Measurements from ENCODE around the gene CILP2.

Gene CILP2

DNA sequence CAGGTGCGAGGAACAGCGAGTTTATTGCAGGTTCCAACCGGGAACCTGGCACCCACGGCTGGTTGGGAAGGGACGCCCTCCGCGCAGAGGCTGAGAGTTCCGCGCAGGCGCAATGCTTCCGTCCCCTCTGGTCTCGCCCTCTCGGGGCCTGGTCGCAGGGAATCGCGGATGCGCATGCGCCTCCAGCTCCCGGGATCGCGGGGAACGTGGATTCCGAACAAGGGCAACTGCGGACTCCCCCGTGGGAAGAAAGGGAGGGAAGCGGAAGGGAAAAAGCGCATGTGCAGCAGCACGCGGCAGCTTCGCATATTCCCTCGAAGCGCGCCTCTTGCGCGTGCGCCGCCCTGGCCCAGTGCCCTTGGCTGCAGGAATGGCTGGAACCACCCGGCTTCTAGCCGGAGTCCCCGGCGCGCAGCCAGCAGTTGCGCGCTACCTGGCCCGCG lies 23.8 kb upstream of the CILP2 start:
- H3K9ac ChIP-seq, result no peak overlapping the region

DNA sequence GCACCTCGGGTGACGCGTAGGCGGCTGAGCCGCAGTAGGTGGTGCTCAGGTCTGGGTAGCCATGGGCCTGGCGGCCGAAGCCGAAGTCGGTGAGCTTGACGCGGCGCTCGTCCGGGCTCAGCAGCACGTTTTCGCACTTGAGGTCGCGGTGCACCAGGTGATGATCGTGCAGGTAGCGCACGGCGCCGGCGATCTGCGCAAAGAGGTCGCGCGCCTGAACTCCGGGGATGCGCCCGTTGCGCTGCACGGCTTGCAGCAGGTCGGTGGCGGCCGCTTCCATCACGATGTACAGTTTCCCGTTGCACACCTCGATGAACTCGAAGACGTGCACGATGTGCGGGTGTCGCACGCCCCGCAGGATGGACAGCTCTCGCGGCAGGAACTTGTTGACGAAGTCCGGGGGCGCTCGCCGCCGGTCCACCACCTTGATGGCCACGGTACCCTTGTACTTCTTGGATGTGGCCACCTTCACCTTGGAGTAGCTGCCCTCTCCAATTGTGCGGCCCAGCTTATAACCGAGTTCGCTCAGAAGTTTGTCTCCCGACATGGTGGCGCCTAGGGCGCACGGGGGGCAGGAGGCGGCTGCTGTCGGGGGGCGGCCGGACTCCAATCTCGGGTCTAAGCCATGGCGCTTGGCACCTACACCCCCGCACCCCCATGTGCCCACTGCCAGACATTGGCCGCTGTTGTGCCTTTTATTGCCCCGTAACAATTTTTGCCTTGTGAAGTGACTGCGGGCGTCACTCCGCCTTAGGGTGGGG lies 23.0 kb upstream of the CILP2 start, which contains the start of gene TSSK6:
TSS of gene TSSK6 (minus strand) at position 668 of the 761 bp plus-strand sequence. CDS start at position 547, 121 bp downstream.
- Histone ChIP-seq H3K4me2 (peak within 1 kb of the TSS; percentile 87 to 99 (median 95)), H3K27me3 (no peaks in the 10 kb centered on the region), H4K20me1 (peaks cover 7 to 34% (median 16%) of the 10 kb centered on the region in 11 experiments; a peak in 16 of 22 replicates), H3K27ac (peak within 1 kb of the TSS; percentile 84 to 92 (median 90)), H3K4me1 (peaks cover 25 to 41% (median 33%) of the 10 kb centered on the region in 10 experiments), H3K36me3 (peaks cover 11 to 40% (median 23%) of the 10 kb centered on the region in 11 experiments), H3K9me3 (replicated peaks in 1 of 11) (no peaks in the 10 kb centered on the region), H3K9ac (peak within 1 kb of the TSS; percentile 84 to 94 (median 89)), H3K4me3 (peak within 1 kb of the TSS; percentile 72 to 98 (median 88))
- no peak for TF ChIP-seq Cebpa-rat (IDR thresholded peaks at IDR 0.05)

More for the DNA sequence above, 23.8 kb upstream of the CILP2 start:
- H3K9me3 ChIP-seq (replicated peaks in 1 of 11), result no peaks in the 10 kb centered on the region
- H3K4me1 ChIP-seq, result peaks cover 25 to 35% (median 28%) of the 10 kb centered on the region in 10 experiments
- no peak overlapping the region for H3K4me2 ChIP-seq
- peaks cover 3 to 39% (median 15%) of the 10 kb centered on the region in 11 experiments; a peak in 20 of 22 replicates for H3K36me3 ChIP-seq
- no peaks in the 10 kb centered on the region for H3K27me3 ChIP-seq
- no peak for TF ChIP-seq Cebpa-rat (IDR thresholded peaks at IDR 0.05)
- peaks cover 3 to 31% (median 11%) of the 10 kb centered on the region in 11 experiments; a peak in 16 of 22 replicates for H4K20me1 ChIP-seq
- H3K27ac ChIP-seq, result no peak overlapping the region
- no peak overlapping the region for H3K4me3 ChIP-seq

DNA sequence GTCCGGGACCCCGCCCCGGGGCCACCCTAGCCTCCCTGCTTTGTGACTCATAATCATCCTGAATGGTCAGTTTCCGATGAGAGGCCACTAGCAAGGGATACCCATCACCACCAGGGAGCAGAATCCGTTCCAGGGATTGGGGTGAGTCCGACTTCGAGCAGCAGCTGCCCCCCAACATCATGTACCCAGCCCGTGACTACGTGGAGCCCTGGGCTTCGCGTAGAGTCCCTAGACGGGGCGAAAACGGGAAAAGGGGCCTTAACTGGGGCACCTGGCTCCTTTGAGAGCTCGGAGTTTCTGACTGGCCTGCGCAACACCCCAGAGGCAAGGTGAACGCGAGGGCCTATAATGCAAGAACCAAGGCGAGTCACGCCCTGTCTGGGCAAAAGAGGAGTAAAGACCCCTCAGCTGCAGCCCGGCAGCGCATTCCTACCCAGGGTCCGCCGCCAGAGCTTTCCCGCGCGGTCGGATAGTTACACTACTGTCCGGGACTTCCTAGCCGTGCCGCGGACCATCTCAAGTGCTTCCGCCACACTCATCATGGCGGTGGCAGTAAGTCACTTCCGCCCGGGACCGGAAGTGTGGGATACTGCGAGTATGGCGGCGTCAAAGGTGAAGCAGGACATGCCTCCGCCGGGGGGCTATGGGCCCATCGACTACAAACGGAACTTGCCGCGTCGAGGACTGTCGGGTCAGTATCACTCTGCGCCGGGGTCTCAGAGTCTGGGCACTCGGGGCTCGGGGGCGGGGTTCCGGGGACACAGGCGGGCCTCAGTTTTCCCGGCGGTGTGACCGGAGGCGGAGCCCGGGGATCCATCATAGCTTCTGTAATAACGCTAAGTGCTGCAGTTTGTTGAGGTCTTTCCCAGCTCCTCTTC lies 22.2 kb upstream of the CILP2 start, which contains the start of gene NDUFA13:
TSS of gene NDUFA13 (plus strand) at position 584 of the 878 bp plus-strand sequence. CDS start at position 598, 14 bp downstream.
- Histone ChIP-seq H3K36me3 (peaks cover 19 to 49% (median 31%) of the 10 kb centered on the region in 11 experiments), H3K27ac (peak within 1 kb of the TSS; percentile 84 to 92 (median 90)), H4K20me1 (peaks cover 10 to 42% (median 22%) of the 10 kb centered on the region in 11 experiments; a peak in 16 of 22 replicates), H3K27me3 (no peaks in the 10 kb centered on the region), H3K4me1 (peaks cover 25 to 50% (median 36%) of the 10 kb centered on the region in 10 experiments), H3K9me3 (replicated peaks in 1 of 11) (no peaks in the 10 kb centered on the region), H3K4me3 (peak within 1 kb of the TSS; percentile 72 to 98 (median 88)), H3K9ac (peak within 1 kb of the TSS; percentile 84 to 94 (median 89)), H3K4me2 (peak within 1 kb of the TSS; percentile 87 to 99 (median 95))
- no peak for TF ChIP-seq Cebpa-rat (IDR thresholded peaks at IDR 0.05)

DNA sequence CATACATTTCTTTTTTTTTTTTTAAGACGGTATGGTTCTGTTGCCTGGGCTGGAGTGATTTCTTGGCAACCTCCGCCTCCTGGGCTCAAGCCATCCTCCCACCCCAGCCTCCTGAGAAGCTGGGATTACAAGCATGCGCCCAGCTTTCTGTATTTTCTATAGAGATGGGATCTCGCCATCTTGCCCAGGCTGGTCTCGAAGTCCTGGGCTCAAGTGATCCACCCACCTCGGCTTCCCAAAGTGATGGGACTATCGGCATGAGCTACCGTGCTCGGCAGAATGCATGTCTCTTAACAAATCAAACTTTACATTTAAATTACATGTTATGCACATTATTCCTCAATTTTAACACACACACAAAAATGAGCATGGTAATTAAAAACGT lies 20.8 kb upstream of the CILP2 start:
- Histone ChIP-seq H3K9ac (peak overlapping the region; percentile 84 to 94 (median 89); a peak in 21 of 22 replicates), H3K4me2 (peak overlapping the region; percentile 78 to 99 (median 92))

DNA sequence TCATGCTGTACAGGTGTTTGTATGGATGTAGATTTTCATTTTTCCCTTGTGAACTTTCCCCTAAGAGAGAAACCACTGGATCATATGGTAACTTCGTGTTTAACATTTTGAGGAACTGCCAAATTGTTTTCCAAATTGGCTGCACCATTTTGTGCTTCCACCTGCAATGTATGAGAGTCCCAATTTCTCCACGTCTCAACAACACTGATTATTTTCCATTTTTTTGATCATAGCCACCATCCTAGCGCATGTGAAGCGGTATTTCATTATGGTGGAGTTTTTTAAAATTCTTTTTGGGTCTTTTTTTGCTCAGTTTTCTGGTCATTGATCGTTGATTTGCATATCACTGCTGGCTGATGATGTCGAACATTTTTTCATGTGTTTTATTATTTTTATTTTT lies 17.1 kb upstream of the CILP2 start:
- peak overlapping the region in 2 of 11 experiments; percentile 37 to 43; a peak in 3 of 22 replicates for H3K4me2 ChIP-seq
- no peaks in the 10 kb centered on the region for H3K27me3 ChIP-seq
- no peak for TF ChIP-seq Cebpa-rat (IDR thresholded peaks at IDR 0.05)
- H3K36me3 ChIP-seq, result peaks cover 33 to 83% (median 68%) of the 10 kb centered on the region in 11 experiments
- H3K27ac ChIP-seq, result no peak overlapping the region
- no peaks in the 10 kb centered on the region for H3K9me3 ChIP-seq (replicated peaks in 1 of 11)
- no peak overlapping the region for H3K9ac ChIP-seq
- H4K20me1 ChIP-seq, result peaks cover 48 to 91% (median 71%) of the 10 kb centered on the region in 11 experiments
- peaks cover 54 to 85% (median 64%) of the 10 kb centered on the region in 10 experiments for H3K4me1 ChIP-seq
- no peak overlapping the region for H3K4me3 ChIP-seq

More for the DNA sequence above, 20.8 kb upstream of the CILP2 start:
- peak overlapping the region in 10 of 11 experiments; percentile 84 to 92 (median 90); a peak in 15 of 22 replicates for H3K27ac ChIP-seq
- H3K27me3 ChIP-seq, result no peaks in the 10 kb centered on the region
- H3K36me3 ChIP-seq, result peaks cover 19 to 61% (median 42%) of the 10 kb centered on the region in 11 experiments
- peak overlapping the region; percentile 72 to 98 (median 88) for H3K4me3 ChIP-seq
- peaks cover 25 to 56% (median 36%) of the 10 kb centered on the region in 10 experiments for H3K4me1 ChIP-seq
- no peaks in the 10 kb centered on the region for H3K9me3 ChIP-seq (replicated peaks in 1 of 11)
- H4K20me1 ChIP-seq, result peaks cover 16 to 53% (median 33%) of the 10 kb centered on the region in 11 experiments; a peak in 16 of 22 replicates
- TF ChIP-seq Cebpa-rat (IDR thresholded peaks at IDR 0.05), result no peak

DNA sequence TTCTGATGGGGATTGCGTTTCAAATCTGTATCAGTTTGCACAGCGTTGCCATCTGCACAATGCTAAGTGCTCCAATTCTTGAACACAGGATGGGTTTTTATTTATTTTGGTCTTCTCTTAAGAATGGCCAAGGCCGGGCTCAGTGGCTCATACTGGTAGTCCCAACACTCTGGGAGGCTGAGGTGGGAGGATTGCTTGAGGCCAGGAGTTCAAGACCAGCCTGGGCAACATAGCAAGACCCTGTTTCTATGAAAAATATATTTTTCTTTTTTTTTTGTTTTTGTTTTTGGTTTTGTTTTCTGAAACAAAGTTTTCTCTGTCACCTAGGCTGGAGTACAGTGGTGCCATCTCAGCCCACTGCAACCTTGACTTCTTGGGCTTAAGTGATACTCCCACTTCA lies 14.9 kb upstream of the CILP2 start:
- no peak overlapping the region for H3K4me3 ChIP-seq
- H3K4me1 ChIP-seq, result peaks cover 58 to 85% (median 68%) of the 10 kb centered on the region in 10 experiments
- peaks cover 47 to 97% (median 79%) of the 10 kb centered on the region in 11 experiments for H4K20me1 ChIP-seq
- H3K27me3 ChIP-seq, result no peaks in the 10 kb centered on the region
- H3K36me3 ChIP-seq, result peaks cover 44 to 93% (median 78%) of the 10 kb centered on the region in 11 experiments
- no peaks in the 10 kb centered on the region for H3K9me3 ChIP-seq (replicated peaks in 1 of 11)
- H3K27ac ChIP-seq, result peak overlapping the region in 4 of 11 experiments; percentile 27 to 45 (median 41); a peak in 5 of 22 replicates
- H3K9ac ChIP-seq, result peak overlapping the region in 4 of 11 experiments; percentile 38 to 66 (median 53); a peak in 4 of 22 replicates
- TF ChIP-seq Cebpa-rat (IDR thresholded peaks at IDR 0.05), result no peak
- H3K4me2 ChIP-seq, result peak overlapping the region in 10 of 11 experiments; percentile 19 to 88 (median 76); a peak in 18 of 22 replicates

DNA sequence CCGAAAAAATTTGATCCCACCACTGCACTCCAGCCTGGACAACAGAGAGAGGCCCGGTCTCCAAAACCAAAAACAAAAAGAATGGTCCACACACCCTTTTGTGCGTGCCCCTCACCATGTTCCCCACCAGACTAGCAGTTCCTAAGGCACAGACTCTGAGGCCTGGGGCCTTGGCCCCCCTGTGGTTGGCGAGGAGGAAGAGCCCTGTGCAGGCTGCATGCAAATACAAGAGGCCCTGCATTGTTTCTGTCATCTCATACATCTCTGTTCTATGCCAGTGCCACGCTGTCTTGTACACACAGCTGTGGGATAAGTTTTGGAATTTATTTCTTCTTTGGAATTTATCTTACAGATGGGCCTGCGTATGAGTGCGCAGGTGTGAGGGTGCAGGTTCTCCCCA lies 14.0 kb upstream of the CILP2 start:
- no peak for TF ChIP-seq Cebpa-rat (IDR thresholded peaks at IDR 0.05)
- no peaks in the 10 kb centered on the region for H3K27me3 ChIP-seq
- H3K9me3 ChIP-seq (replicated peaks in 1 of 11), result no peaks in the 10 kb centered on the region
- H3K4me2 ChIP-seq, result peak overlapping the region; percentile 19 to 88 (median 76)
- peak overlapping the region in 4 of 11 experiments; percentile 27 to 45 (median 41); a peak in 5 of 22 replicates for H3K27ac ChIP-seq
- peaks cover 56 to 78% (median 66%) of the 10 kb centered on the region in 10 experiments for H3K4me1 ChIP-seq
- H3K9ac ChIP-seq, result peak overlapping the region in 8 of 11 experiments; percentile 6 to 66 (median 49); a peak in 13 of 22 replicates
- H3K4me3 ChIP-seq, result no peak overlapping the region
- H4K20me1 ChIP-seq, result peaks cover 41 to 96% (median 76%) of the 10 kb centered on the region in 11 experiments
- peaks cover 47 to 93% (median 76%) of the 10 kb centered on the region in 11 experiments for H3K36me3 ChIP-seq
